Activated CD8-positive, alpha-beta memory T cell treated with anti-CD3 and anti-CD28 coated beads for 4 hours (primary cell): ENCODE measurements around the gene MAPRE2.

Source experiments
- DNase-seq, 2 donors: peaks; one replicate each; pipeline ENCODE4 v3.0.0-alpha.2; 2020; ENCODE audit warnings: low read depth in 2 of 2

Gene MAPRE2

GRCh38 chr18:35180455-35180854 is 139.2 kb downstream of the MAPRE2 start:
- DNase-seq = no peak

GRCh38 chr18:35182151-35182550 is 140.9 kb downstream of the MAPRE2 start:
- DNase-seq = no peak

GRCh38 chr18:35183886-35184285 is 142.7 kb downstream of the MAPRE2 start:
- no peak for DNase-seq

GRCh38 chr18:35185771-35186170 is 144.6 kb downstream of the MAPRE2 start:
- no peak for DNase-seq

GRCh38 chr18:35186291-35187034 is 145.2 kb downstream of the MAPRE2 start:
- no peak for DNase-seq

GRCh38 chr18:35189510-35189909 is 148.3 kb downstream of the MAPRE2 start:
- no peak for DNase-seq

GRCh38 chr18:35190948-35191697 is 149.9 kb downstream of the MAPRE2 start:
- no peak for DNase-seq

GRCh38 chr18:35191698-35192025 is 150.4 kb downstream of the MAPRE2 start:
- DNase-seq = no peak

GRCh38 chr18:35192415-35192814 is 151.2 kb downstream of the MAPRE2 start:
- no peak for DNase-seq
